Measurements from ENCODE around the gene YBEY. TPM values are rescaled to one million over a fixed set of nuclear protein-coding genes. Genes with fewer than 3 reads are reported as not detected.

Gene YBEY
- polyA plus RNA-seq, 1 of the 3 experiments (the other 2 are of a cell fraction) = 47.5 TPM

- Histone ChIP-seq H3K79me2 (ENCODE audit: insufficient read depth) (peaks cover 3% of the 10 kb centered on the region; the same call in 1 of the 2 replicates), H3K9me3 (no peaks in the 10 kb centered on the region), H3K36me3 (replicated peaks in 1 of 2; ENCODE audit: control insufficient read depth in 1 of 2, insufficient read depth in 2 of 2, low read length in 1 of 2) (peaks cover 5 to 8% of the 10 kb centered on the region in 2 experiments), H3K4me2 (0 out of 2 replicates have a peak overlapping the region, but pooled peaks have one; percentile 27), H4K20me1 (ENCODE audit: insufficient read depth) (no peaks in the 10 kb centered on the region), H3K27me3 (ENCODE audit: insufficient read depth) (no peaks in the 10 kb centered on the region), H3K4me1 (ENCODE audit: control insufficient read depth in 1 of 2, insufficient read depth in 2 of 2, low read depth in 1 of 2, low read length in 1 of 2) (peaks cover 7 to 8% of the 10 kb centered on the region in 2 experiments; a peak in 3 of 4 replicates), H2AFZ (ENCODE audit: low read depth) (0 out of 2 replicates have a peak overlapping the region, but pooled peaks have one; percentile 29), H3K9ac (no peak overlapping the region), H3K27ac (ENCODE audit: low read depth in 2 of 2, low read length in 1 of 2) (peak overlapping the region in 1 of 2 experiments; percentile 46; a peak in 3 of 4 replicates), H3F3A (replicated peaks; ENCODE audit: insufficient read depth) (no peaks in the 10 kb centered on the region), H3K9me2 (no peaks in the 10 kb centered on the region), H3K4me3 (ENCODE audit: low read depth in 2 of 2, low read length in 1 of 2) (no peak overlapping the region)
- DNase-seq = peak; percentile 37
- TF ChIP-seq CHD2 (IDR thresholded peaks at IDR 0.05; ENCODE audit: low read length, partially characterized antibody) (no peak), MXI1 (IDR thresholded peaks at IDR 0.05; ENCODE audit: low read depth, low read length) (no peak), CTCF (IDR thresholded peaks at IDR 0.05) (no peak), FOXM1 (IDR thresholded peaks at IDR 0.05; ENCODE audit: low read depth) (no peak), TCF12 (IDR thresholded peaks at IDR 0.05) (no peak), RCOR1 (IDR thresholded peaks at IDR 0.05; ENCODE audit: low read length) (no peak)
- ChIA-PET CTCF (no interaction called here), POLR2A (no interaction called here)
- 50% methylated on average over 5 of the region's 9 CpGs for WGBS (ENCODE audit: low lambda C conversion rate)
Measured at GRCh38 chr21:46295177-46295770, 9.1 kb downstream of the YBEY start.

GRCh38 chr21:46295996-46296752, 10.0 kb downstream of the YBEY start:
- Histone ChIP-seq H3K36me3 (replicated peaks in 1 of 2; ENCODE audit: control insufficient read depth in 1 of 2, insufficient read depth in 2 of 2, low read length in 1 of 2) (peaks cover 5 to 13% of the 10 kb centered on the region in 2 experiments), H3K79me2 (ENCODE audit: insufficient read depth) (no peaks in the 10 kb centered on the region), H4K20me1 (ENCODE audit: insufficient read depth) (no peaks in the 10 kb centered on the region), H3K9me2 (no peaks in the 10 kb centered on the region), H3K4me2 (no peak overlapping the region), H3K9ac (no peak overlapping the region), H3K9me3 (no peaks in the 10 kb centered on the region), H3K4me1 (ENCODE audit: control insufficient read depth in 1 of 2, insufficient read depth in 2 of 2, low read depth in 1 of 2, low read length in 1 of 2) (peaks cover 7 to 8% of the 10 kb centered on the region in 2 experiments; a peak in 3 of 4 replicates), H3K27ac (ENCODE audit: low read depth in 2 of 2, low read length in 1 of 2) (no peak overlapping the region; a peak in 1 of 4 replicates), H3F3A (replicated peaks; ENCODE audit: insufficient read depth) (no peaks in the 10 kb centered on the region), H3K27me3 (ENCODE audit: insufficient read depth) (no peaks in the 10 kb centered on the region), H3K4me3 (ENCODE audit: low read depth in 2 of 2, low read length in 1 of 2) (no peak overlapping the region), H2AFZ (ENCODE audit: low read depth) (no peak overlapping the region)
- TF ChIP-seq REST (IDR thresholded peaks at IDR 0.05; ENCODE audit: low read depth, low read length) = no peak
- TF ChIP-seq USF1 (IDR thresholded peaks at IDR 0.05; ENCODE audit: borderline replicate concordance, low read depth) = no peak
- no peak for TF ChIP-seq SIN3A (IDR thresholded peaks at IDR 0.05; ENCODE audit: borderline replicate concordance, low read depth, low read length)
- no peak for TF ChIP-seq RFX5 (IDR thresholded peaks at IDR 0.05; ENCODE audit: low read length)
- TF ChIP-seq ELF1 (IDR thresholded peaks at IDR 0.05) = no peak
- TF ChIP-seq RAD21 (IDR thresholded peaks at IDR 0.05; ENCODE audit: low read length) = no peak
- no peak for TF ChIP-seq CHD2 (IDR thresholded peaks at IDR 0.05; ENCODE audit: low read length, partially characterized antibody)
- no peak for TF ChIP-seq FOSL2 (IDR thresholded peaks at IDR 0.05; ENCODE audit: borderline replicate concordance, low read depth)
- TF ChIP-seq FOXJ3 (CRISPR knock-in tag; IDR thresholded peaks at IDR 0.05) = no peak
- no peak for TF ChIP-seq EZH2phosphoT487 (IDR thresholded peaks at IDR 0.05; ENCODE audit: borderline replicate concordance, low read depth)
- no peak for TF ChIP-seq YY1 (IDR thresholded peaks at IDR 0.05; ENCODE audit: low read depth)
- no peak for TF ChIP-seq CTCF (IDR thresholded peaks at IDR 0.05)
- no peak for TF ChIP-seq RCOR1 (IDR thresholded peaks at IDR 0.05; ENCODE audit: low read length)
- CTCF ChIA-PET = no interaction called here
- POLR2A ChIA-PET = interaction anchor here (0.6 kb wide), 1 partner anchor 63 kb away, joined by 3 read pairs; no protein-coding TSS in a partner anchor
- DNase-seq = no peak
- 96% methylated on average over 22 of the region's 29 CpGs for WGBS (ENCODE audit: low lambda C conversion rate)
